HG03135 (cell line): Measurements from ENCODE around the gene NXN.

Experiments
- ATAC-seq: cut with Tn5 transposase; IDR thresholded peaks from one replicate; pipeline ENCODE4 v1.9.1; 2021; ENCODE audit warnings: mild to moderate bottlenecking, moderate library complexity; ENCODE audit not compliant: unreplicated experiment

NXN gene

DNA sequence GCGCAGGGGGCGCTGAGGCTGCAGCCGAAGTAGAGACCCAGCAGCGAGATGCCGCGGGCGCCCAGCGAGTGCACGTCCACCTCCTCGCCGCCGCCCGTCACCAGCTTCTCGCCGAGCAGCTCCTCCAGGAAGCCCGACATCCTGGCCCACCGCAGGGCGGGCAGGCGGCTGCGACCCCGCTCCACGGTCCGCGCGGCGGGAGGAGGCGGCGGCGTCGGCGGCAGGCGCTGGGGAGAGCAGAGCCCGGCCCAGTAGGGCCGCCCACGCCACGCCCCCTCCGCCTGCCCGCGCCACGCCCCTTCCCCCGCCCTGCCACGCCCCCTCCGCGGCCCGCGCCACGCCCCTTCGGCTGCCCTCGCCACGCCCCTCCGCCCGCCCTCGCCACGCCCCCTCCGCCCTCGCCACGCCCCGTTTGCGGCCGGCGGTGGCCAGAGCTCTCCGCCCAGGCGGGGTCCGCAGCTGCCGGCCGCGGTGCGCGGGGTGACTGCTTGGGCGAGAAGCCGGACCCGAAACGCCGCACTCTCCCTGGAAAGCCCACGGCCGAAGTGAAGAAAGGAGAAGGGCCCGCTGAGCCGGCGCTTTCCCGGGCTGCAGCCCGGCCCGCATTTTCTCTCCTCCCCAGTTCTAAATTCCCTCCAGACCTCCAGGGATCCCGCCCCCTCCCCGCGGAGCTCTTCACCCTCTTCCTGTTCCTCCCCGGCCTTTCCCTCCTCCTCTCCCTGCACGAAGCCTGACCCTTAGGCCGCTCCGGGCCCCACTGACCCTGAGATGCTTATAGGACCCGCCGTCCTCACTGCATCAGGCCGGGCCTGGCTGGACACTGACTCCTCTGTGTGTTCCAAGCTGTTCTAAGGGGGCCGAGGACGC lies at the start of gene NXN:
TSS of gene NXN (minus strand) at position 238 of the 867 bp plus-strand sequence.
- peak; percentile 58 for ATAC-seq

DNA sequence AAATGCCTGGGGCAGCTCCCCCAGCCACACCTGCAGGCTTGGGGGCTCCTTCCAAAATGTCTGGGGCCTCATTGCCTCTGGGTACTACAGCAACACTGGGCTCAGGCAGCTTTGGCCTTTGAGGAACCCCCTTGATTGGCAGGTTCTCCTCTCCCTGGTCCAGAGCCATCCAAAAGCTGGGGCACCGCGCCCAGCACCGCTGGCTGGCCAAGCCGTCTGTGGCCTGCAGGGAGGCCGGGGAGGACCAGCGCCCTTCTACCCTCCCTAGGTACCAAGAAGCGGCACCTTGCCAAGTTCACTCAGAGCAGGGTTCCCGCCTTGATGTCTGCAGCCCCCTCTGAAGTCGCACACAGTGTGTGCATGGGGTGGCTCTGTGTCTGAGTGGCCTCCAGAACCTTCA lies 47.5 kb upstream of the NXN start:
- ATAC-seq = no peak

DNA sequence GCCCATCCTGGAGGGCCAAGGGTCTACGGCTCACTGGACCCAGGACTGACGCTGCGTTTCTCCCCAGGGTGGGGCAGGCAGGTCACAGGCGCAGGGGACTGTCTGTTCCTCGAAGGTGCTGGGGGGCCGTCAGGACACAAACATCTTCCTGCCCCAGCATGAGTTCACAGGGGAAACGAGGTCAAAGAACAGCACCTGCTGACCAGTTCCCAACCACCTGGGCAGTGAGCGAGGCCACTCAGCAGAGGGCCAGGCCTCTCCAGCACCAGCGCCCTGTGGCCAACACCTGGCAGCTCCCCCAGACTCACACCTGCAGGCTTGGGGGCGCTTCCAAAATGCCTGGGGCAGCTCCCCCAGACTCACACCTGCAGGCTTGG lies 47.0 kb upstream of the NXN start:
- no peak for ATAC-seq

DNA sequence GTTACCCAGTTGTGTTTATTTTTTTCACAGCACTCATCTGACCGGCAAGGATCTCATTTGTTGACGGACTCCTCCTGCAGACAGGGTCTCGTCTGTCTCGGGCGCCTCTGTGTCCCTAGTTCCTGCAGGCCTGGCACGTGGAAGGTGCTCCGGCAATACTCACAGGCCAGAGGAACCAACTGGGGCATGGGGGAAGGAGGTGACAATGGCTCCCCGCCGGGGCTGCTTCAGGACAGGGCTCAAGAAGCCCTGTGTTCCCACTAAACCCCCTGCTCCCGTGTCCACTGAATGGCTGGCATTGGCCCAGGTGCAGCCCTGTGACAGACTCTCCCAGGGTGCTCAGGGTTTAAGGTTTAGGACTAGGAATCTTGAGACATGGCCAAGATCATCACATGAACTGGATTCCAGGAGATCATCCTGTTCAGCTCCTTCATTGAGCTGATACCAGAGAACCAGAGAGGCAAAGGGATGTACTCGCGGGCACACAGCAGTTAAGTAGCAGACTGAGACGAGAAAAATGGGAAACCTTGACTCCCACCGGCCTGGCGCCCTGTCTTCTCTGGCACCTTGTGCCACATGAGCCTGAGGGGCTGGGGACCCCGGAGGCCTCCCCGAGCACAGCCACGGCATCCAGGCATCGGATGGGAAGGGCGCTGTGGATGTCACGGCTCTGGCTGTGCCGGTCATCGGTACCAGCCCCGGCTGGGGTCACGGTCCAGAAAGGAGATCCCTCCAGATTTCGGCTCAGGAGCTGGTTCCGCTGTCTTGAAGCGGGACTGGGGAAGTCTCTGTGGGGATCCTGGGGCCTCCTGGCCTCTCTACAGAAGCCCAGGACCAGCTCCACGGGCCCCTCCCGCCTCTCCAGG lies 46.4 kb upstream of the NXN start:
- ATAC-seq = no peak

DNA sequence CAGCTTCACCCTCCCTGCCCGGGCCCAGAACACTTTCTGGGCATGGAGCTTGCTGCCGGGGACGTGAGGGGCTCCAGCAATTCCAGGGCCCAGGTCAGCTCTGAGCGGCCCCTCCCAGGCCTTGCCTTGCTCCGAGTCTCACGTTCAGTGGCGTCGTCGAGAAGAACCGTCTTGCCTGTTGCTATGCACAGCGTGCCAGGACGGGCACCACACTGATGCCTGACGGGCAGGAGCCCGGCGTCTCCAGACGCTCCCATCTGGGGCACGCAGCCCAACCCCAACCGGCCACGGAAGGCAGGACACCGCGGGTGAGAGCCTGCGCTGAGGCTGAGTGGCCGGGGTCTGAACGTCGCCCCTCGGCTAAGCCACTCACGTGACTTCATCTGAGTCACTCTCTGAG lies 44.5 kb upstream of the NXN start:
- no peak for ATAC-seq

DNA sequence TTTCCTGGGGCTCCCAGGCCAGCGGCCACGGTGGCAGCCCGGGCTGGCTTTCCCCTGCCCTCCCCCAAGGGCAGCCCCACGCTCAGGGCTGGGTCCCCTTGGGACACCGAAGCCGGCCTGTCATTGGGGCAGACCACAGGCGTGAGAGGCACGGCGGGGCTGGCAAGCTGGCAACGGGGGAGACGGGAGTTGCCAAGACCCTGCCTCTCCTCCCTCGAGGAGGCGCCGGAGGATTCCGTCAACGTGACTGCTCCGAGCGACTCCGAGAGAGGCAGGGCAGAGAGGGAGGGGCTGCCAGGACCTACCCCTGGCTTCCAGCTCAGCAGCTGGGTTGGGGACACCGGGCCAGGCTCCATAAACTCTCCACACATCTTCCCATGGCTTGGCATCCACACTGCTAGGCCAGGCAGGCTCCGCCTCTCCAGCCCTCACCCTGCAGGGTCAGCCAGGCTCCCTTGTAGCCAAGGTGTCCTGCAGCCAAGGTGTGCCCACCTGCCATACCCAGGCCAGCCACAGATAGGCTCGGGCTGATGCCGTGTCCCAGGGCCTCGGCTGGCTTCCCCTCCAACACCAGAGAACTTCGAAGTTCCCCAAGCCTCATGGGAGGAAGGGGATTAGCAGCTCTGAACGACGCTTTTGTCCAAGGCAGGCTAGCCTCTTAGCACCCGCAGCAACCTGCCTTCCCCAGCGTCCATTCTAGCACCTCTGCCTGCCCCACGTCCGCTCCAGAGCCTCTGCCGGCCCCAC lies 42.9 kb upstream of the NXN start:
- ATAC-seq = no peak

DNA sequence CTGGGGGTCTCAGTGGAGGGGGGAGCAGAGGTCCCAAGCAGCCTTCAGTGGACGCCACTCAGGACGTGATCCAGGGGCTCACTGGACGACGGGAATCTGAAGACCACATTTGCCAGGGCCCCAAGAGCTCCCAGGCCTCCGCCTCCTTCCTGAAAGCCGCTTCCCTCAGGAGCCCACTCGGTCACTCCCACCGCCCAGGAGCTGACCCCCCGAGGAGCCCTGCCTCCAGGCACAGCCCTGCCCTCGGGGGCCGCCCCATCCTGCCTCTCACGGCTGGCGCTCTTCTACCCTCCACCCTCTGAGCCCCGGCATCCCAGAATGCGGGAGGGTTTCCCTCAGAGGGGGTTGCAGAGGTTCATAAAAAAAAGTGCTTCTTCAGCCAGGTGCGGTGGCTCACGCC lies 41.6 kb upstream of the NXN start:
- ATAC-seq = no peak

DNA sequence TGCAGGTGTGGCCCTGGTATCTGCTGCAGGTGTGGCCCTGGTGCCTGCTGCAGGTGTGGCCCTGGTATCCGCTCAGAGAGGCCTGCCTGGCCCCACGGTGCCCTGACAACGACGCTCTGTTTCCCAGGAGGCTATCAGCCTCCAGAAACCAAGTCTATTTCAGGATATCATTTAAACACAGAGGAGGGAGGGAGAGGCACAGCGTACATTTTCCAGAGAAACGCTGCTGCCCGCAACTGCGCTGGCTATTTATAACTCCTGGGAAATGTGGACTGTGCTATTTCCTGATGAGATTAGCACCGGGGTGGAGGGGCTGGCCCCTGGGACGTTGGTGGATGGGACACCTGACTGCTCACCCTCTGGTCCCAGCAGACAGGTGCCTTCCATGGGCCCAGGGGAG lies 39.9 kb upstream of the NXN start:
- no peak for ATAC-seq

DNA sequence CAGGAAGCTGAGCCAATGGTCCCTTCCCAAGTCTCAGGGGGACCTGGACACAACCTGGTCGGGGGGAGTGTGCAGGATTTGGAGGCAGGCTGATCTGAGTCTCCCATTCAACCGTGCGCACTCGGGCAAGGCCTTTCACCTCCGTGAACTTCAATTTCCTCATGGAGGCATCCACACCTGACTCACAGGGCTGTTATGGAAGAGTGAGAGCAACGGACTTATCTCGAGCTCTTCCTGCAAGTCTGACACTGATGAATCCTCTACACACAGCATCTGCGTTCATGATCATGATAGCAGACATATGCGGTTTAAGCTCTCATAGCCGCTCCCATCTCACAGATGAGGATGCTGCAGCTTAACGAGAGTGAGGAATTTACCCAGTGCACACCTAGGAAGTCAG lies 39.0 kb upstream of the NXN start:
- ATAC-seq = no peak

DNA sequence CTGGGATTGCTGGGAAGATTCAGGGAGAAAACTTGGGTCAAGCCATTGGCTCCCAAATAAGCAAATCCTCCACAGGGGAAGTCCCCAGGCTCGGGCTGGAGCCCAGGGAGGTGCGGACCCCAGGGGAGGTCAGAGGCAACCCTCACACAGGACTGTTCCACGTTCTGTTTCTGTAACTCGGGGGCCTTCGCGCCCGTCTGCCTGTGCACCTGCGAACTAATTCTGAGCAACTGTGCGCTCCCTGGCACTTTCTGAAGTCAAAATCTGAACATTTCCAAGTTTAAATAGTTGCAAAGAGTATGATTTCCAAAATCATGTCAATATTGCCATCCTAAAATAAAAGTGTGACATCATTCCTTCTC lies 34.1 kb upstream of the NXN start:
- no peak for ATAC-seq

DNA sequence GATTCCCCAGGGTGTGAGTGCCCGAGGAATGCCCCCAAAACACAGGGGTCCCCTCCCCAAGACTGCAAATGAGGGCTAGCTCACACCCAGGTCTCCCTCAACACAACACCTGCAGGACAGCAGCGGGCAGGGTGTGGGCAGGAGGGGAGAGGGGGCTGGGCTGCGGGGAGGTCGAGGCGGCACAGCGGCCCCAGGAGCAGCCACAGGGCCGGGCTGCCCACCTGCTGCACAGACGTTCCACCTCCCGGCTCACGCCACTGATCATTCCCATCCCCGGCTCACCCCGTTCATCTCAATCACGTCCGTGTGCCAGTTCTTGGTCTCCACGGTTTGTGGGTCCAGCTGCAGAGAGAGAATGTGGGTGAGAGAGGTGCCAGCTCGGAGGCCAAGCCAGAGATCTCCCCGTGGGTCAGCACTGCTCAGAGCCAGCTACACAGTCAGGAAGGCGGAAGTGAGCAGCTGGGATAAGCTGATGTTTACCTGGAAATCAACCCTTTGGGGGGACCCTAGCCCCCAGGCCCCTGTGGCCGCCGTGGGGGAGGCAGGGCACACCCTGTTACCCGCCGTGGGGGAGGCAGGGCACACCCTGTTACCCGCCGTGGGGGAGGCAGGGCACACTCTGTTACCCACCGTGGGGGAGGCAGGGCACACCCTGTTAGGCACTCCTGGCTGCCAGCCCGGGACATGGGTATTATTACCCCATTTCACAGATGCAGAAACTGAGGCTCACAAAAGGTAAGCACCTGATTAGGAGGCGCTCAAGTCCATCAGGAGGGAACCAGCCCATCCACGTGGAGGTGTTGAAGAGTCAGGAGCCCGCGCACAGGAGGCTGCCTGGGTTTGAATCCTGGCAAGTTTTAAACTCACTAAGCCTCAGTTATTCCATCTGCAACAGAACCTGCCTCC lies 33.5 kb upstream of the NXN start:
- ATAC-seq = no peak

DNA sequence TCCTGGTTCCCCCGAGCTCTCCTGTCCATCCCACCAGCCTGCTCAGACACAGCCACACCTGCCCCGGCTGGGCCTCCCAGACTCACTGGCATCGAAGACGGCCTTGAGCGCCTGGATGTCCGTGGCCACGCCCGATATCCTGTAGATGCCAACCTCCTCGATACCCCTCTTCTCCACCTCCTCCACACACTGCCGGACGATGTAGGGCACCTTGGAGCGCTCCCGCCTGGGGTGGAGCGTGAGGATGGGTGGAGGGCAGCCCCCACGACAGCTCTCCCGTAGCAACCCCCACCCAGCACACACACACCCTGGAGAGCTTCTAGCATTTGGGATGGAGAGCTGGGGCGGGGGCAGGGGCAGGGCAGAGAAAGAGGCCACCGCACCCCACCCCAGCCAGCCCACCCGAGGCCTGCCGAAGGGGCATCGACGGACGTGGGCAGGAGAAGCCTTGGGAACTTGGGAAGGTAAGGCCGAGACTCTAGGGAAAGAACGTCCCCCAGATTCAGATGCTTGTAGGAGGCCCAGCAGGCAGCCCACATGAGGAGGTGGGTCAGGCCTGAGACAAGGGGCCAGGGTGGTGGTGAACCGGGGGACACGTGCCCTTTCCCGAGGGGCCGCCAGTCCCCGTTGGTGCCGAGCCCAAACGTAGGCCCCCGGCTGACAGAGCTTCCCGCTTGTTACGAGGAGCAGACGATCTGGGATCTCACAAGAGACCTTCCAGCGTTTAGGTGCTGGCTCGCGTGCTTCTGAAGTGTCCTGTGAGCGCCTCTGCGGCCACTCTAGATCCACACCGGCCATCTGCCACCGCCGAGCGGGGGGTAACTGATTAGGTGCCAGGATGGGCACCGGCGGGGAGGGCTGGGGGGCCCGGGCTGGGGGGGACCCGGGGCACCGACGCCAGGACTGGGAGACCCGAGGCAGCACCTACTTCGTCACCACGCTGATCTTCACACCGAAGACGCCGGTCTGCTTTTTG lies 32.5 kb upstream of the NXN start:
- ATAC-seq = no peak

DNA sequence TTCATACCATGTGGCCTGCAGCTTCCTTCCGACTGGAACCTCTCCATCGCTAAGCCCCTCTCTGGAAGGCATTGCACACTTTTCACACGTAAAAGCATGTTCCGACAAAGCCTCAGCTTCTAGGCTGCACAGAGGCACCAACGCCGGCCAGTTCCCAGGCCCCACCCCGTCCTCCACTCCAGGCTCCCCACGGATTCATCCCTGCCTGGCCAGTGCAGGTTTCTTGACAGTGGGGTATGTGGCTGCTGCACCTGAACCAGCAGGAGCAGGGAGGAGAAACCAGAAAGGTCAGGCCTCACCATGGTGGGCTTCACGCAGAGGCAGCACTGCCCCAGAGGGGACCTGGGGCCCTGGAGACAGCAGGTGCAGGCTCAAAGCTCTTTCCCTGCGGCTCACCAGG lies 31.6 kb upstream of the NXN start:
- ATAC-seq = no peak

DNA sequence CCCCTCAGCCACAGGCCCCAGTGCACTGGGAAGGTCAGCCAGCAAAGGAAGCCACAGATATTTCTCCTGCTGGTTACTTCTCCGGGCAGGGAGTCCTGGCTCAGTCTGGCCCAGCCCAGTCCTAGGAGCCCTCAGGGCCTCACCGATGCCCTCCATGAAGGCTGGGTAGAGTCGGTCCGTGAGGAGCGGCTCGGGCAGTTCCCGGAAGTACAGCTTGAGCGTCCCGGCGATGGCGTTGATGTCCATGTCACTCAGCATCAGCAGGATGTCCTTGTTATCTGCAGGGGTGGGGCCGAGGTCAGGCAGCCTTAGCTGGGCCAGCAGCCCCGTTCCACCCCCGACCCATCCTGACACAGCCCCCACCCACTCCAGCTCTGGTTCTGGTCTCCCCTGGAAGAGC lies 31.0 kb upstream of the NXN start:
- no peak for ATAC-seq

DNA sequence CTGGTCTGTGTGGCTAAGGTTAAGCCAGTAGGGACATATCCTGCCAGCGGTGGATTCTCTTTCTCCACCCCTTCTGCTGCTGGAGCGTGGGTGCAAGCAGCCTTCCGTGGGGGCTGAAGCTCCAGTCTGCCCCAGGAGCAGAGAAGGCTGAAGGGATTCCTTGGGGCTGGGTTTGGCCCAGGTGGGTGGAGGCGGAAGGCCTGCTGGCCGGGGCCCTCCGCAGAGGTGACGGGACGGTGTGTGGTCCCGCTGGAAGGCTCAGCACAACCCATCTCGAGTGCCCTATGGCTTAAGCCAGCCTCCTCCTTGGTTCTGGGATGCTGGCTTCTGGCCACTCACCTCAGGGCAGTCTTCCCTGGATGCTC lies 30.5 kb upstream of the NXN start:
- no peak for ATAC-seq

DNA sequence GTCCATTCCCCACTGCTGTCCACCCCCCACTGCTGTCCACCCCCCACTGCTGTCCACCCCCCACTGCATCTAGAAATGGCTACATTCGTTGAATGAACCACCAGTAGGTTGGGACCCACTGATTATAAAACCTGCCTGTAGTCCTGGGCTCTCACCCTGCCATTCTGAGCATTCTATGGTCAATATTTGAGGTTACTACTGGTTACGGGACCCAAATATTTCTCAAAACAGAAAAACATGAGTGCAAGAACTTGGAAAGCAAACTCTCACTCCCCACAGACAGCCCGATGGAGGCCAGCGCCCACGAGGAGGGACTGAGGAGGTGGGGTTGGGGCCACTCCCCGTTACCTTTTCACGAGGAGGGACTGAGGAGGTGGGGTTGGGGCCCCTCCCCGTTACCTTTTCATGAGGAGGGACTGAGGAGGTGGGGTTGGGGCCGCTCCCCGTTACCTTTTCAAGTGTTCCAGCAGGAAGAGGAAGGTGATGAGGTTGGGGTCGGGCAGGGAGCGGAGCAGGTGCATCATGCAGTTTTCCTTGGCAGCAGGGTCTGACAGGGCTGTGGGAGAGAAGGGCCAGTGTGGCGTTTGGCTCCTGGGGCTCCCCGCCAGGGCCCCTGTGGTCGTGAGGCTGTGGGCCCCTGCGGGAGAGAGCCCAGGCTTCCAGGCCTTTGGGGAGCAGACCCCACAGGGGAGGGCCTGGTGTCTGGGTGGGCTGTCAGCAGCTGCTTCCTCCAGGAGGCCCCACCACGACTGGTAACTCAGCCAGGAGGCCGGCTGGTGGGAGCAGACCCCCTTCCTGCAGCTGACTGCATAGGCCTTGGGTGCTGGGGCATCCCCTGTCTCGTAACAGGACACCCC lies 29.9 kb upstream of the NXN start:
- no peak for ATAC-seq

DNA sequence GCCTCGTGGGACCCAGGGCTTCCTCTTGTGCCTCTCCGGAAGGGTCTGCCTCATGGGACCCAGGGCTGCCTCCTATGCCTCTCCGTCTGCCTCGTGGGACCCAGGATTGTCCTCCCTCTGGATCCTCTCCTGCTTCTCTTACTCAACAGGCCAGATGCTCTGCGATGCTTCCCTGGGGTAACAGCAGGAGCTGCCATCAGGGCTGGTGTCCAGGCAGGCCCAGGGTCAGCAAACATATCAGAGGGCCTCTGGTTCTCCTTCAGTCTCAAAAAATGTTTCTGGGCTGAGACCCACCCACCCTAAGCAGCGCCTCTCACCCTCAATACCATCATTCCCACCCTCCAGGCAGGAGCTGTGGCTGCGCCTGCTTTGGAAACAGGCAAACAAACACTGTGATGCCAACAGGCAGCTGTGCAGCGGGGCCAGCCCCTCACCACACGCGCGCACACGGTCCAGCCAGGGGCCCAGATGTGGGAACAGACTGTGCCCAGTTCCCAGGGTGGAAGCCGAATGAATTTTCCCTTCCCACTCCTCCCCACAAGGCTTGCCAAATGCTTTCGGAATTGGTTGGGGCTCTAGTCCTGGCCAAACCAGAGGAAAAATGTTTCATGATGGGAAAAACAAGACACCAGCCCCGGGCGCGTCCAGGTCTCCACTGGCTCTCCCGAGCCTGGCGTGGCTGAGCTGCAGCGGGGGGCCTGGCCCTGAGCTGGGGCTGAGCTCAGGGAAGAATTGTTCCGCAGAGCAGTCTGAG lies 28.6 kb upstream of the NXN start:
- ATAC-seq = no peak
